ENCODE results near the gene ATP9B.

- no peak for TF ChIP-seq CTCF (IDR thresholded peaks at IDR 0.05; ENCODE audit: insufficient read depth, low read depth, low read length)
- TF ChIP-seq EZH2 (IDR thresholded peaks at IDR 0.05; ENCODE audit: insufficient read depth, low read length): no peak
Observed at GRCh38 chr18:79077181-79077580, 8.0 kb downstream of the ATP9B start.

Measured in astrocyte (in vitro differentiated cells and primary cell).